ENCODE measurements around the gene TARS2.

- TF ChIP-seq, protein P1, sequence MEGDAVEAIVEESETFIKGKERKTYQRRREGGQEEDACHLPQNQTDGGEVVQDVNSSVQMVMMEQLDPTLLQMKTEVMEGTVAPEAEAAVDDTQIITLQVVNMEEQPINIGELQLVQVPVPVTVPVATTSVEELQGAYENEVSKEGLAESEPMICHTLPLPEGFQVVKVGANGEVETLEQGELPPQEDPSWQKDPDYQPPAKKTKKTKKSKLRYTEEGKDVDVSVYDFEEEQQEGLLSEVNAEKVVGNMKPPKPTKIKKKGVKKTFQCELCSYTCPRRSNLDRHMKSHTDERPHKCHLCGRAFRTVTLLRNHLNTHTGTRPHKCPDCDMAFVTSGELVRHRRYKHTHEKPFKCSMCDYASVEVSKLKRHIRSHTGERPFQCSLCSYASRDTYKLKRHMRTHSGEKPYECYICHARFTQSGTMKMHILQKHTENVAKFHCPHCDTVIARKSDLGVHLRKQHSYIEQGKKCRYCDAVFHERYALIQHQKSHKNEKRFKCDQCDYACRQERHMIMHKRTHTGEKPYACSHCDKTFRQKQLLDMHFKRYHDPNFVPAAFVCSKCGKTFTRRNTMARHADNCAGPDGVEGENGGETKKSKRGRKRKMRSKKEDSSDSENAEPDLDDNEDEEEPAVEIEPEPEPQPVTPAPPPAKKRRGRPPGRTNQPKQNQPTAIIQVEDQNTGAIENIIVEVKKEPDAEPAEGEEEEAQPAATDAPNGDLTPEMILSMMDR (IDR thresholded peaks at IDR 0.05): no peak
- TF ChIP-seq RFX5 (IDR thresholded peaks at IDR 0.05) (no peak), HDAC2 (IDR thresholded peaks at IDR 0.05) (no peak), JUNB (IDR thresholded peaks at IDR 0.05) (no peak), SREBF2 (IDR thresholded peaks at IDR 0.05) (no peak), POLR2A (IDR thresholded peaks at IDR 0.05; ENCODE audit: low read length) (no peak), CHD4 (IDR thresholded peaks at IDR 0.05; ENCODE audit: borderline replicate concordance) (no peak)
These were observed 26.2 kb downstream of the TARS2 start for GRCh38 chr1:150513351-150513791.
